ENCODE results near the gene ADD2.

- no peak for TF ChIP-seq L3MBTL2 (conservative IDR thresholded peaks at IDR 0.05)
- TF ChIP-seq SUZ12 (IDR thresholded peaks at IDR 0.05) = no peak
- TF ChIP-seq LEF1 (IDR thresholded peaks at IDR 0.05; ENCODE audit: borderline replicate concordance) = no peak
- TF ChIP-seq HDGF (IDR thresholded peaks at IDR 0.05; ENCODE audit: borderline replicate concordance) = no peak
- TF ChIP-seq PKNOX1 (IDR thresholded peaks at IDR 0.05) = no peak
- TF ChIP-seq TARDBP (IDR thresholded peaks at IDR 0.05) = no peak
- no peak for TF ChIP-seq SP1 (IDR thresholded peaks at IDR 0.05)
- no peak for TF ChIP-seq NFRKB (IDR thresholded peaks at IDR 0.05)
- TF ChIP-seq ELF4 (IDR thresholded peaks at IDR 0.05) = no peak
- no peak for TF ChIP-seq FOXM1 (IDR thresholded peaks at IDR 0.05; ENCODE audit: borderline replicate concordance)
- TF ChIP-seq ARNT (IDR thresholded peaks at IDR 0.05) = no peak
- TF ChIP-seq FOXK2 (IDR thresholded peaks at IDR 0.05) = no peak
Measured at GRCh38 chr2:70674636-70675430, 93.2 kb downstream of the ADD2 start.
